T-helper 2 cell treated with Interferon-gamma antibody and Interleukin-4, amounts not matched to agents 100 ng/mL and 5 ng/mL, for 36 hours (primary cell): Measurements from ENCODE around the gene MAST4. TPM values are rescaled to one million over a fixed set of nuclear protein-coding genes. Genes with fewer than 3 reads are reported as not detected.

Source experiments
- intact Hi-C: fragments of 100-400 bp; cut with micrococcal nuclease; formaldehyde crosslinking; loops from one replicate; pipeline ENCODE4 v1.15.1; 2023
- total RNA-seq: library from RNA; stranded (reverse); gene quantifications from 2 replicates; pipeline ENCODE4 v1.2.3, GENCODE V29; 2022

Gene MAST4
- total RNA-seq, 1 donor from 2014 or later, result 14.0 TPM

- intact Hi-C loops, result loop anchor here (1.0 to 10.0 kb wide), 8 partner anchors 10 to 1385 kb away; partner anchors contain the start of genes ERBIN, PIK3R1, SHLD3 and TRAPPC13
Observed at GRCh38 chr5:66829826-66830225, 233.6 kb downstream of the MAST4 start.

GRCh38 chr5:66830636-66831035, 234.4 kb downstream of the MAST4 start:
- intact Hi-C loops, result loop anchor here (10.0 kb wide), 1 partner anchor 1384 kb away; the partner anchor contains the start of gene PIK3R1

DNA sequence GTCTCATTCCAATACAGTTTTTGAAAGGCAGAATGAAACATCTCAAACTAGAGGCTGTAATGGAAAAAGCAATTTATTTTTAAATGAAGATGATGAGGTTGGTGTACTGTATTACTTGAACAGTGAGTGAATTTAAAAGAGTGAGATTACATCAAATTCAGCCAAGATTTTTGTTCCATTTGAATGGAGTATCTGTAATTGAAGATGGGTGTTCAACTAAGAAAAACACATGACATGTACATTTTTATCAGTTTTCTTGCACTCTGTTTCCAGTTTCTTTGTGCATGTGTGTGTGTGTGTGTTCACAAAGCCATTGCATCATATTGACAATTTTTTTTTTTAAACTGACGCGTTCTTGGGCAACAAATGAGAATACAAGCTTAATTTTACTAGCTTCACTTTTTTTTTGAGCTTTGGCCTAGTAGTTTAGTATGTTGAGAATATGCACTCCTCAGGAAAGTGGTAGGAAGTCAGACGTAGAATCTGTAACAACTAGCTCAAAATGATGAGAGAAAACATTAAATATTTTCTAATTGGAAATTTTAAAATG, 243.5 kb downstream of the MAST4 start:
- intact Hi-C loops, result loop anchor here (1.0 to 10.0 kb wide), 6 partner anchors 10 to 1375 kb away; partner anchors contain the start of gene PIK3R1

DNA sequence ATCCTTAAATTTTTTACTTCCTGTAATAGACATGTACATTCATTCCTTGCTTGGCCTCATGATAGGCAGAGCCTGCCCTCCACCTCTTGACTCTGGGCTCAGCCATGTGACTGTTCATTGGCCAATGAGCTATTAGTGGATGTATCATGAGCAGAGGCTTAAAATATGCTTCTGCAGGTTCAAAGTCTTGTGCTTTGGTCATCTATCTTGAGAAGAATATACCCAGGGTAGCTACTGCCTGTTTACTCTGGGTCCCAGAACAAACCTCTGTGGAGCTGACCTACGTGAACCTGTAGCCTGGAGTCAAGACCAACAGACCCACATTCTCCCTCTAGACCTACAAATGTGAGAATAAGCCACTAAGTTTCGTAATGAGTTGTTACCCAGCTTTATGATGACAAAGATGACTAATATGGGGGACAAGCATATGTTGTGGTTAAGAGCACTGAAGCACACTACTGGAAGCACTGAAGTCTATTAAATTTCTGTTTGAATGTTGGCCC, 244.4 kb downstream of the MAST4 start:
- intact Hi-C loops, result loop anchor here (1.0 to 5.0 kb wide), 5 partner anchors 11 to 380 kb away; no protein-coding TSS in a partner anchor

DNA sequence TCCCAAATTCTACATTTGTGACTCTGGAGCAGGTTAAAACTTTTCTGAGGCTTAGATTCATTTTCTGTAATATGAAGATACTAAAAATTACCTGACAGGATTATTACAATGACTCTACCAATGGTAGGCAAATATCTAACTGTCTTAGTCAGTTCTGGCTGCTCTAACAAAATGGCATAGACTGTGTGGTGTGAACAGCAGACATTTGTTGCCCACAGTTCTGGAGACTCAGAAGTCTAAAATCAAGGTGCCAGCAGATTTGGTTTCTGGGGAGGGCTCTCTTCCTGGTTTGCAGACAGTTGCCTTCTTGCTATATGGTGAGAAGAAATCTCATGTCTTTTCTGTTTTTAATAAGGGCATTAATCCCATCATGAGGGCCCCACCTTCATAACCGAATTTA, 245.1 kb downstream of the MAST4 start:
- intact Hi-C loops, result loop anchor here (2.0 to 5.0 kb wide), 2 partner anchors 326 to 380 kb away; no protein-coding TSS in a partner anchor

DNA sequence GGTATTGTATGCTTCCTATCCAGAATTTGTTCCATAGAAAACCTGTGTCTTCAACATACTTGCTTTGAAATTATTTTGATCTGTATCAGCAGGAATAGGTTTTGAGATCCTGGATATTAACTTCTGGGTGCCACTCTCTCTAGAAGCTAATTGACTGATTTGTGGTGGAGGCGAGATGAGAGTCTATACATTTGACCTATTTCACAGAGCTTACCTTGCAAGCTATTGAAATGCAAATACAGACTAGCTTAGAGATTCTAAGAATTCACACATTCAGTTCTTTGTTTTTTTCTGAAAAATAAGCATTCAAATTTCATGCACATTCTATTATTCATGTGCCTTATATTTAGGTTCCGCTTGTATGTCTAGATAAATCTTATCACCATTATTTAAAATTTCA, 246.3 kb downstream of the MAST4 start:
- intact Hi-C loops, result loop anchor here (5.0 kb wide), 1 partner anchor 325 kb away; no protein-coding TSS in a partner anchor

- intact Hi-C loops, result loop anchor here (5.0 kb wide), 1 partner anchor 324 kb away; no protein-coding TSS in a partner anchor
Observed at GRCh38 chr5:66843065-66843464, 246.9 kb downstream of the MAST4 start.

- intact Hi-C loops, result no loop called here
Observed at GRCh38 chr5:66848749-66849641, 252.8 kb downstream of the MAST4 start.

- intact Hi-C loops, result no loop called here
Observed at GRCh38 chr5:66849803-66850202, 253.6 kb downstream of the MAST4 start.

DNA sequence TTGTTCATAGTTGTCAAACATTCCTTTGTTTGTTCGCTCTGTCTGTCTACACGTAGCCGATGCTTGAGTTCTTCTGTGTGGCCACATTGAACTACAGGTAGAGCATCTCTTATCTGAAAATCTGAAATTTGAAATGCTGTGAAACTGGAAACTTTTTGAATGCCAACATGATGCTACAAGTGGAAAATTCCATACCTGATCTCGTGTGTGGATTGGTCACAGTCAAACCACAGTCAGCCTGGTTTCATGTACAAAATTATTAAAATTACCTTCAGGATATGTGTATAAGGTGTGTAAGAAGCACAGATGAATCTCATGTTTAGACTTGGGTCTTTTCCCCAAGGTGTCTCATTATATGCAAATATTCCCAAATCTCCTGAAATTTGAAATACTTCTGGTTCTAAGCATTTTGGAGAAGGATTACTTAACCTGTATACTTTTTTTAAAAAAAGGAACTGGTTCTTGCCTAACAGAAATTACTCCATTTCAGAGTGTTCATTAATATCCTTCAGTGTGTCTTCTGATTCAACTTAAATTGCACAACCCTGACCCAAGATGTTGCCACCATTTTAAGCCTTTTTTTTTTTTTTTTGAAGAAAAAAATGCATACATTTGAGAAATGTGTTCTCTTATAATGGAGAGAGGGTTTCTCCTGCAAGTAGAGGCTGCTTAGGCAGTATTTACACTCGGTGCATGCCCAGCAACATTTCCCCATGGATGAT, 254.3 kb downstream of the MAST4 start:
- intact Hi-C loops, result no loop called here

DNA sequence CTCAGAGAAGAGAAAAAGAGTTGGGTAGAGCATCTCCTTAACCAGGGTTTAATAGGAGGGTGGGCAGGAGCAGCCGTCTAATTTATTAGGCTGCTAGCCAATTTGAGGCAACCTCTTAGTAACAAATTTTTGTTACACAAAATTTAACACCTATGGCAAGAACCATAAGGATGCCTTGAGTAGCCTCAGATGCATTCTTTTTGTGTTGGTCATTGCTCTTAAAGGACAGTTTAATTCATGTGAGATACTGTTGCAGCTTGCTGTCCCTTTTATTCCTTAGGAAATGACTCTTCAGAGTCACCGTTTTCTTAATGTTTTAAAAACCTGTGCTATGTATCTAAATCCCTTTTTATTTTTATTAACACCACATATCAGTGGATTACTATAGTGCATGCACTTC, 255.1 kb downstream of the MAST4 start:
- intact Hi-C loops, result no loop called here

DNA sequence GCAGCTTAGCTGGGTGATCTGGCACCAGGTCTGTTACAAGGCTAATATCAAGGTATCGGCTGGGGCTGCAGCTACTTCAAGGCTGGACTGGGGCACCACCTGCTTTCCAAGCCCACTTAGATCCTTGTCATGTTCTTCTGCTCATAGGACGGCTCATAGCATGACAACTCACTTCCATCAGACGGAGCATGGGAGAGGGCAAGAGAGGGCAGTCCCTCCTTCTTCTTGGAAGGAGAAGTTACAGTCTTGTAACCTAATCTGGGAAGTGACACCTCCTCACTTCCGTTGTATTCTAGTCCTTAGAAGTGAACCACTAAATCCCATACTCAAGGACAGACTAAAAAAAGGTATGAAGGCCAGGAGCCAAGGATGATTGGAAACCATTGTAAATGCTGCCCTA, 258.2 kb downstream of the MAST4 start:
- intact Hi-C loops, result no loop called here

GRCh38 chr5:66856041-66856805, 260.0 kb downstream of the MAST4 start:
- intact Hi-C loops, result no loop called here

DNA sequence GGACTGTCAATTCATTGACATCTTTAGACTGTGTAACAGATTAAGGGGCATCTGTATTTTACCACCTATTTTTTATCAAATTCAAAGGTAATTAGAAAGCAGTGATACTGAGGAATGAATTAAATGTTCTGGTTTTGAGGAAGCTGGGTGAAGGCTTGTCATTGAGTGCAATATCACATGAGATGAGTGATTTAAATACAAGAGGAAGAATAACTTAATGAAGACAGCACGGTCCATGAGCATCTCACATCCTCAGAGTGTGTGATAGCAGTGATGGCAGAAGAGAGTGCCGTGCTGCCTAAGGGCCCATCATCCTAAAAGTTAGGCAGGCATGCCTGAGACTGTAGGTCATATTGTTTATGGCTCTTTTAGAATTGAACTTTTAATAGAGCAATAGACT, 263.3 kb downstream of the MAST4 start:
- intact Hi-C loops, result no loop called here

DNA sequence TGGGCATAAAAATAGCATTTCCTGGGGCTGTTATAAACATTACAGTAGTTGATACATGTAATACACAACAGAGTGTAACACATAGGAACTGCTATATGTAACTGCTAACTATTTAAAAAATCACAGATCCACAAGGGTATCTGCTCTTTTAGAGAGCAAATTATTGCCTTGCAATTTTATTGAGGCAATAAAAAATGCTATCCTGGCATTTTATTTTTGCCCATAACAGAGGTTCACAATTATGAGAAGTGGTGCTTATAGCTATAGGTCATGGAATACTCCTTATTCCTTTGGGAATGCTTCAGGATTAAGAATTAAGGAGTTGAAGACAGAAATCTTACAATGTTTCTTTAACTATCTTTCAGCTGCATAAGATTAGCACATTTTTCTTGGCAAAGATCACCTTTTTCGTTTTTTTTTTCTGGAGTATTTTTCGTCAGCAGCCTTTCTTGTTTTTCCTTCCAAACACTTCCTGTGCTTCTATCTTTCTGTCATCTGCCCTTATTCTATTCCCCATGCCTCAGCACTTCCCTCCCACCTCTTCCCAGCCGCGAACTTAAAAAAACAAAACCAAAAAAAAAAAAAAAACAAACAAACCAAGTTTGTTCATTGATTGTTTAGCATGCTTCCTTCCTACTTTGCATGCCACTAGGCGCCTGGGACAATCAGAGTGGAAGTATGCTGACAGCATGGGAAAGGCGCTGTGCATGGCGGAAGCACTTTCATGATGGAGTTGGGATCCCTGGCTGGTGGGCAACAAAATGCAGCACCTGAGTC, 264.2 kb downstream of the MAST4 start:
- intact Hi-C loops, result no loop called here

DNA sequence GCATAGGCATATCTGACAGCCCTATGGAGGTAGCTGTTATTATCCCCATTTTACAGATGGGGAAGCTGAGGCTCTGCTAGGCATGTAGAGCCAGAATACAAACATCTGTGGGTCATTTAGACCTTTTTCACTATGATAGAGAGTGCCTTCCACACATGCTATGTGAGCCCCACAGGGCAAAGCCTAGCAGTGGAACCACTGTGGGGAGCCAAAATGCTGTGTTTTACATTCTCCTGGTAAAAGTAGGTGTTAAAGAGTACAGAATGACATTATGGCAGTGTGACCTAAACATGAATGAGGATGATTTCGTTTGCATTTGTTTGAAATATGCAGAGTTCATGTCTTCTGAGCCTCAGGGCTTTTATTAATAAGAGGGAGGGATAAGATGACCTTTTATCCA, 265.2 kb downstream of the MAST4 start:
- intact Hi-C loops, result no loop called here

DNA sequence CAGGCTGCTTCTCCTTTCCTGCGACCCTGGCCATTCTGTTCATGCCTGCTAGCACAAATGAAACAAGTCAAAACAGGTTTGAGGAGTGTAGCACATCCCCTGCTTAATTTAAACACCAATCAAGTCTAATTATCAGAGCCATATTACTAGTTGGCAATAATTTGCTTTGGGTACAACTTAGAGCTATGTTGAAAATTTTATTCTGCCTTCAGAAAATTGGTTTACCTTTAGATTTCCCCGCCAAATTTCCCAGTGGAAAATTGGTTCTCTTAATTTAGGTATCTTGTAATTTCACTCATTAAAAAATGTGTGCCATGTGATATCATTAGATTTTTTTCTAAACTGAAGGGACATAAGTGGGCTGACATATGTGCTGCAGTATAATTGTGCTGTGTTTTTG, 265.8 kb downstream of the MAST4 start:
- intact Hi-C loops, result no loop called here

- intact Hi-C loops, result loop anchor here (1.0 kb wide), 2 partner anchors 49 to 556 kb away; no protein-coding TSS in a partner anchor
Observed at GRCh38 chr5:66863243-66864170, 267.3 kb downstream of the MAST4 start.
